HG02981 (cell line): ENCODE measurements around the gene RNF145.
"Not testable (repeated sequence)": the region's sequence is repeated elsewhere in the genome, so short reads cannot be mapped to it uniquely, and the experiment has no call there.

Experiments used
- ATAC-seq: cut with Tn5 transposase; IDR thresholded peaks from one replicate; pipeline ENCODE4 v1.9.1; 2021; ENCODE audit warnings: mild to moderate bottlenecking, moderate library complexity; ENCODE audit not compliant: unreplicated experiment

The RNF145 gene, protein sequence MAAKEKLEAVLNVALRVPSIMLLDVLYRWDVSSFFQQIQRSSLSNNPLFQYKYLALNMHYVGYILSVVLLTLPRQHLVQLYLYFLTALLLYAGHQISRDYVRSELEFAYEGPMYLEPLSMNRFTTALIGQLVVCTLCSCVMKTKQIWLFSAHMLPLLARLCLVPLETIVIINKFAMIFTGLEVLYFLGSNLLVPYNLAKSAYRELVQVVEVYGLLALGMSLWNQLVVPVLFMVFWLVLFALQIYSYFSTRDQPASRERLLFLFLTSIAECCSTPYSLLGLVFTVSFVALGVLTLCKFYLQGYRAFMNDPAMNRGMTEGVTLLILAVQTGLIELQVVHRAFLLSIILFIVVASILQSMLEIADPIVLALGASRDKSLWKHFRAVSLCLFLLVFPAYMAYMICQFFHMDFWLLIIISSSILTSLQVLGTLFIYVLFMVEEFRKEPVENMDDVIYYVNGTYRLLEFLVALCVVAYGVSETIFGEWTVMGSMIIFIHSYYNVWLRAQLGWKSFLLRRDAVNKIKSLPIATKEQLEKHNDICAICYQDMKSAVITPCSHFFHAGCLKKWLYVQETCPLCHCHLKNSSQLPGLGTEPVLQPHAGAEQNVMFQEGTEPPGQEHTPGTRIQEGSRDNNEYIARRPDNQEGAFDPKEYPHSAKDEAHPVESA

GRCh38 chr5:159209438-159210209 is at the start of gene RNF145:
Gene RNF145, minus strand, starts transcription at chr5:159209553. Its CDS starts 5,936 bp downstream, at chr5:159203617.
- ATAC-seq = peak; percentile 65

DNA sequence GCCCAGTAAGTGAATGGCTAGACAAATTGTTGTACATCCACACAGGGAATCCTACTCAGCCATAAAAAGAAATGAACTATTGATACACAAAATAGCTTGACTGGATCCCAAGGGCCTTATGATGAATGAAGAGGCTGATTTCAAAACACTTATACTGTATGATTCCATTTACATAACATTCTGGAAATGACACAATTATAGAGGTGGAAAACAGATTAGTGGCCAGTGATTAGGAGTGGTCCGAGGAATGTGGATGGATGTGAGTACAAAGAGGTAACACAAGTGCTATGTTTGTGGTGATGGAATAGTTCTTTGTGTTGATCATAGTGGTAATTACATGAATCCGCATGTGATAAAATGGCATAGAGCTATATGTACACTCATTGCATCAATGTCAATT is 49.0 kb upstream of the RNF145 start:
- ATAC-seq = no peak

GRCh38 chr5:159257629-159258283 is 48.4 kb upstream of the RNF145 start:
- no peak for ATAC-seq

- no peak for ATAC-seq
Observed at GRCh38 chr5:159257007-159257406, 47.7 kb upstream of the RNF145 start.

DNA sequence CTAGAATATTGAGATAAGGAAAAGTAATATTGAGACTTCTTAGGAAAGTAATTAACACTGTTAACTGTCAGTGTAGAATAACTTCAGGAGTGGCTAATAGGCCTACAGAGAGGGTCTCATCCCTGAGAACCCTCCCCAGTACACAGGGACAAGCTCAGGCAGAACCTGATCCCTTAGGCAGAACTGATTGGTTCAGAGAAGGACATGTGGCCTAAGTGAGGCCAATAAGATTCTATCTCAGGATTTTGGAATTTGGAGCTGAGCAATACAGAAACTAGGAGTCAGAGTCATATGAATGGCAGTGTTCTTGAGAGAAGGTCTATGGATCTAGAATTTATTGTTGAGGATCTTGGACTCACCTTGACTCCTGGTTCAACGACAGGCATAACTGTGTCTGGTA is 42.8 kb upstream of the RNF145 start:
- no peak for ATAC-seq

- ATAC-seq = no peak
Observed at GRCh38 chr5:159249158-159249557, 39.8 kb upstream of the RNF145 start.

DNA sequence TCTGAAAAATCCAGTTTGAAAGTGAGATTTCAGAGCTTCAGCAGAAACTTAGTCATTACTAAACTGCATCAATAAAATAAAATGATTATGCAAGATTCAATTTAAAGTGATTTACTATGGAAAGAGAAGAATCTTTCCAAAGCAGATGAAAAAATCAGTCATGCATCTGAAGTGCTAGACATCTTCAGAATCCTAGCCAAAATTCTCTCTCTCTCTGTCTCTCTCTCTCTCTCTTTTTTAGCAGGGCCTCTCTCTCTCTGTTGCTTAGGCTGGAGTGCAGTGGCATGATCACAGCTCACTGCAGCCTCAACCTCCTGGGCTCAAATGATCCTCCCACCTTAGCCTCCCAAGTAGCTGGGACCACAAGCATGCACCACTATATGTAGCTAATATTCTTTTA is 35.5 kb upstream of the RNF145 start:
- no peak for ATAC-seq

DNA sequence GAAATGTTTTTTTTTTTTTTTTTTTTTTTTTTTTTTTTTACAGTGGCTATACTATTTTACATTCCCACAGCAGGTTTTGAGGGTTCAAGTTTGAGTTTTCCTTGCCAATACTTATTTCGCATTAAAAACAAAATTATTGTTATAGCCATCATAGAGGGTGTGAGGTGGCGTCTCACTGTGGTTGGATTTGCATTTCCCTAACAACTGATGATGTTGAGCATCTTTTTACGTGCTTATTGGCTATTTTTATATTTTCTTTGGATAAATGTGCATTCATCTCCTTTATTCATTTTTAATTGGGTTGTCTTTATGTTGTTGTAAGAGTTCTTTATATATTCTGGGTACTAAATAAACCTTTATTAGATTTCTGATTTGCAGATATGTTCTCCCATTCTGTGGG is 34.8 kb upstream of the RNF145 start:
- no peak for ATAC-seq

- ATAC-seq = no peak
Observed at GRCh38 chr5:159243385-159243784, 34.0 kb upstream of the RNF145 start.

DNA sequence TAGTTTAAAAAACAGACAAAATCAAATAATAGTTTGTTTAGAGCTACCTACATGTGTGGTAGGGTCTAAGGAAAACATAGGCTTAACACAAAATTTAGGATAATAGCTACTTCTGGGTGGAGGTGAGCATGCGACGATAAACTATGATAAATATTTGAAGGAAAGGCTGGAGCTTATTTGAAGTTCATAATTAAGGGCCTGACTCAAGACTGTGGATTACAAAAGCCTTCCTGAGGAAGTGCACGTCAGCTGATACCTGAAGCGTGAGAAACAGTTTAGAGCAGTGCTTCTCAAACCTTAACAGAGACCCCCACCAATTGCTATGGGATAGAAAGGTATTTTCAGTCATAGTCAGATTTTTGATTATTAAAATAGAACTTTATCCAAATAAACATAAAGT is 33.3 kb upstream of the RNF145 start:
- ATAC-seq = no peak

GRCh38 chr5:159241946-159242552 is 32.7 kb upstream of the RNF145 start:
- ATAC-seq = no peak

DNA sequence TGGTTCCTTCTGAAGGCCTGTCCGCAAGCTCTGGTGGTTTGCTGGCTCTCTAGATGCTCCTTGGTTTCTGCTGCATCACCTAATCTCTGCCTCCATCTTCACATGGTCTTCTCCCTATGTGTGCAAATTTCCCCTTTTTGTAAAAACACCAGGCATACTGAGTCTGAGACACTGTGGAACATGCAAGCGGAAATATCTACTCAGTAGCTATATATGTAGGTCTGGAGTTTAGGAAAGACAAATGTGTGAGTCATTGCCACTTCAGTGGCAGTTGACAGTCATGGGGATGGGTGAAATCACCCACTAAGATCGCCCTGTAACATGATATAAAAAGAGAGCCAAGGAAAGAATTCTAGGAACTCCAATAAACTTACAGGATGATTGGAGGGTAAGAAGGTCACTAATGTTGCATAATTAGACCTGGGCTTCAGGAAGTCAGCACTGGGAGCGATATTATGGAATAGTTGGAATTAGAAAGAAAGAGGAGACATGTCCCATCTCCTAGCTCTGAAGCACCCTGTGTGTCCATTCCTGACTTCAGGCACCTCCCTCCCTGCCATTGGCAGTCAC is 31.0 kb upstream of the RNF145 start:
- ATAC-seq = no peak

GRCh38 chr5:159235871-159236520 is 26.6 kb upstream of the RNF145 start:
- ATAC-seq = not testable (repeated sequence)

DNA sequence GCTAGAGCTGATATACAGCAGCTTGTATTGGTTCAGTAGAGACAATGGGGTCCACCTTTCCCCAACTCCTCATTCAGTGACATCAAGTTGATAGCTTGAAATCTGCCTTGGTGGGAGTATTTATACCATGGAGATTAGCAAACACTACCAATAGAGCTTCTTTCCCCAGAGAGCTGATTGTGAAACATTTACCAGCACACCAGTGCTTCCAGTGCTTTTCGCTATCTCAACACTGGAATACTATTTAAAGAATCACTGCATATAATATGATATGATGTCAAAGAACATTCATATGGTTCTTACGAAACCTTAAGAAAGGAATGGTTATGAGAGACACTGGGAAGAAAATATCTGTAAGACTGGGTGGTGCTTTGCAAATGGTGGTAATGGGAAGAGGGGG is 21.8 kb upstream of the RNF145 start:
- no peak for ATAC-seq

DNA sequence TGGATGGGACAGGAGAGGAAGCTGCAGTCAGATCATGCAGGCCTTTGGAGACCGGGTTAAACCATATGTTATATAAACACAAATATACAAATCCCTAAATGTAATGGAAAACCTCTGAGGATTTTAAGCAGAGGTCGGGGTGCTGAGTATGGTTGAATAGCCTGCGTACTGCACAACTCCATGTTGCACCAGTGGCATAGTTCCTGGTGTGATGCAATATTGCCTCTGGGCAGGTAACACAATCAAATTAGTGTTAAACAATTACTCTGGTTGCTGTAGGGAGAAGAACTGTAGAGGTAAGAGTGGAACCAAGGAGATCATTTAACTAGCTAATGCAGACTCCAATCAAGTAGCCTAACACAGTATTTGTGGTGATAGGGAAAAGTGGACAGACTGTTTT is 21.3 kb upstream of the RNF145 start:
- ATAC-seq = no peak

- not testable (repeated sequence) for ATAC-seq
Observed at GRCh38 chr5:159228097-159228496, 18.7 kb upstream of the RNF145 start.

GRCh38 chr5:159227452-159227851 is 18.1 kb upstream of the RNF145 start:
- no peak for ATAC-seq

GRCh38 chr5:159226451-159226850 is 17.1 kb upstream of the RNF145 start:
- no peak for ATAC-seq

- no peak for ATAC-seq
Observed at GRCh38 chr5:159224471-159224870, 15.1 kb upstream of the RNF145 start.

DNA sequence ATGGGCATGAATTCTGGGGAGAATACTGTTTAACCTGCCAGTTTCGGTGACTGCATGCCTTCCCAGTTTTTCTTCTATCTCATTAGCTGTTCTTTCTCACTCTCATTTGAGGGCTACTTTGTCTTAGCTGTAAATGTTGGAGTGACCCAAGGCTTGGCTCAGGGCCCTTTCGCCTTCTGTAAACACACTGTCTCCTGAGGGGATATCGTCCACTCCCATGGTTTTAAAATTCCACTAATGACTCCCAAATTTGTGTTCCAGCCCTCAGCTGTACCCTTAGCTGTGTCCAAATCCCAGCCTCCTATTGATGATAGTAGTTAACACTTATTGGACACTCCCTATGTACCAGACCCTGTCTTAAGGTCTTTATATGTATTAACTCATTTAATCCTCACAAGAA is 14.1 kb upstream of the RNF145 start:
- no peak for ATAC-seq
